RCC 7860 (cell line): Measurements from ENCODE around the gene NDUFB7.

Experiments
- DNase-seq: peaks from one replicate; pipeline ENCODE4 v3.0.0-alpha.2; 2015; ENCODE audit warnings: low spot score
- FAIRE-seq: peaks from 2 replicates; lab custom pipeline; 2012; peaks lifted over from hg19 to GRCh38; lab: Jason Lieb, UNC

NDUFB7 gene

DNA sequence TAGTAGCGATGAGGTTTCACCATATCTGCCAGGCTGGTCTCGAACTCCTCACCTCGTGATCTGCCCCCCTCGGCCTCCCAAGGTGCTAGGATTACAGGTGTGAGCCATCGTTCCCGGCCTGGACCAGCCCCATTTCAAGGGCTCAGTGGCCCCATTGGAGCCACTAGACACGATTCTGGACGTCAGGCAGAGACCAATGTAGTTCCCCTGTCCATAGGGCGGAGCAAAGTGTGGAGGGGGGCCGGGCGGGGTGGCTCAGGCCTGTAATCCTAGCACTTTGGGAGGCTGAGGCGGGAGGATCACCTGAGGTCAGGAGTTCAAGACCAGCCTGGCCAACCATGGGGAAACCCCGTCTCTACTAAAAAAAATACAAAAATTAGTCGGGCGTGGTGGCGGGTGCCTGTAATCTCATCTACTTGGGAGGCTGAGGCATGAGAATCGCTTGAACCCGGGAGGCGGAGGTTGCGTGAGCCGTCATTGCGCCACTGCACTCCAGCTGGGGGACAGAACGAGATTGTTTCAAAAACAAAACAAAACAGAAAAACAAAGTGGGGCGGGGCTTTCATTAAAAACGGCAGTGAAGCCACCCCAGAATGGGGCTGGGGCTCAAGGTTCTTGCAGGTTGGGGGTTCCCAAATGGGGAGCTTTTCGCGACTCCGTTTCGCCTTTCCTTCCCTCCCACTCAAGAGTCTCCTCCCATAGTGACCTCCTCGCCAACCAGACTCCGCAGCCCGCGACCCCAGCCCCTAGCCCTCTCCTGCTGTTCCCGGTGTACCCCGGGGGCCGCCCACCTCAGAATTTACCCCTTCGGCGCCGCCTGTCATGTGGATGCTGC, 43.2 kb downstream of the NDUFB7 start:
- FAIRE-seq, result no peak

DNA sequence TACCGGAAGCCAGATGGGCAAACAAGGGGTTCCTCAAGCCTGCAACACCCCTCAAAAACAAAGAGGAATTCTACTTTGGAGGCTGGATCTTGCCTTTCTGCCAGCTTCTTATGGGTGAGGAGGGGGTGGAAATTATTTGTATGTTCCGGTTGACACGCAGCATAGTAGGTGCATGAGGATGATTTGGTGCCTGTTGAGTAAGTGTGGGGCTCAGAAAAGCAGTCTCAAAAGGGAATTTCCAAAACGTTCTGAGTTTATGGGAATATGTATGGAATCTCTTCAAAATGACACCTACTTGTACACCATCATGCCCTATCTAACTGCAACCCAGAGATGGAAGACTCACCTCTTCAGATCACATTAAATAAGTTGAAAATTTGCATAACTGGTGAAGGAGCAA, 45.4 kb downstream of the NDUFB7 start:
- no peak for DNase-seq
- no peak for FAIRE-seq

More for the DNA sequence above, 43.2 kb downstream of the NDUFB7 start:
- no peak for DNase-seq

DNA sequence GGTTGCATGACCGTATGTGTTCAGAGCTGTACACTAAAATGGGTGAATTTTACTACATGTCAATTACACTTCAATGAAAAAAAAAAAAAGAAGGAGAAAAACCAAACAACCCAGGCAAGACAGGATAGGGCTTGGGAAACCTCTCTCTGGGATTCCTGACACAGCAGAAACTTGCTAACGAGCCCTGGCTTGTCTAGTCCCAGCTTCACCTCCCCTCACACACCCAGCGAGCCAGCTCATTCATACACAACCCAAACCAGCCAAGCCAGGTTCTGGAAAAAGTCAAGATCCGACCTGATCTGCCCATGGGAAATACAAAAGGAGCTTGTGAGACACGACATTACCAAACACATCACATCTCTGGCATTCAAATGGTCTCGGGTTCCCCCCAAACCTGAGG, 46.1 kb downstream of the NDUFB7 start:
- FAIRE-seq, result no peak
- no peak for DNase-seq

DNA sequence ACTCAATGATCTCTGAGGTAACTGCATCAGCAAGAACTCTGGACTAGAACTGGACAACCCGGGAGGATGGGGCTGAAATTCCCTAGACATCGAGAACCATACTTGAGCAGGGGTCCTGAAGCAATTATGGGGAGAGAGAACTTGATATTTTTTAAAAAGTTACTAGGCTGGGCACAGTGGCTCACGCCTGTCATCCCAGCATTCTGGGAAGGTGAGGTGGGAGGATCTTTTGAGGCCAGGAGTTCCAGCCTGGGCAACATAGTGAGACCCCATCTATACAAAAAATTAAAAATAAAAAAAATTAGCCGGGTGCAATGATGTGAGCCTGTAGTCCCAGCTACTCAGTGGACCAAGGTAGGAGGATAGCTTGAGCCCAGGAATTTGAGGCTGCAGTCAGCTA, 51.3 kb downstream of the NDUFB7 start:
- FAIRE-seq, result no peak

DNA sequence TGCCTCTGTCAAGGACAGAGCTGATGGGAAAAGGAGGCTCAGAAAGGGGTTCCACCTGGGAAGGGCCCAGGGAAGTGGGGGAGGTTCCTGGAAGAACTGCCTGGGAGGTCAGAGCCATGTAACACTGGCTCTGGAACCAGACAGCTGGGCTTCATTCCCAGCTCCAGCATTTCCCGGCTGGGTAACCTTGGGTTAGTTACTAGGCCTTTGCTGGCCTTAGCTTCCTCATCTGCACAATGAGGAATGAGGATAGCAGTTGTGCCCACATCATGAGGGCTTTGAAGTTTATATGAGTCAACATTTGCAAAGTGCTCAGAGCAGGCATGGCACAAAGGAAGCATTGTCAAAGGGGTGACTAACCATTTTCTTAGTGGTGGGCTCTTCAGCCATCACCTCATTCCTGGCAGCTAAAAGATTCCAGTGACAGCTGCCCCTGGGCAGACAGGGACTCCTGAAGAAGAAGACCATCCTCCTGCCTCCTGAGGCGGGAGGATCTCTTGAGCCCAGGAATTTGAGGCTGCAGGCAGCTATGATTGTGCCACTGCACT, 51.9 kb downstream of the NDUFB7 start:
- peak; percentile 98 for DNase-seq

More for the DNA sequence above, 51.3 kb downstream of the NDUFB7 start:
- DNase-seq, result no peak

DNA sequence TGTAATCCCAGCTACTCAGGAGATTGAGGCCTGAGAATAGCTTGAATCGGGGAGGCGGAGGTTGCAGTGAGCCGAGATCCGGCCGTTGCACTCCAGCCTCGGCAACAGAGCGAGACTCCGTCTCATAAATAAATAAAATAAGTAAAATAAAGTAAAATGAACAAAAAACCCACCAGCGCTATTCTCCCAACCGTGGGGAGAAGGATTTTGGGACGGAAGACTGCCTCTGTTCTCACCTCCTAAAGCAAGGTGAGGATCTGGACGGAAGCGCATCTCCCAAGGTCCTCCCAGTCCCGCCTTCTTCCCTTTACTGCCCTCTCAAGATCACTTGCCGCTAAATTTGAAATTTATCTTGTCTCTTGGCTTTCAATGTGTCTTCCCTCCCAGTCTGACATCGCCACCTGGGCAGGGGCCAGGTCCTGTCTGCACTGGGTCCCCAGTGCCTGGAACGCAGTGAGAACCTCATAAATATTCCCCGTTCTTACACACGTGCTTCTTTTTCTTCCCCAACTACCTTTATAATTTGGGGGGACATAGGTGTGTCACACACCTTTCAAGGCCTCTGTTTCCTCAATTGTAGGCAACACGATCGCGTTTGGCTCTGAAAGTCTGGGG, 52.5 kb downstream of the NDUFB7 start:
- DNase-seq (no peak), FAIRE-seq (no peak)

More for the DNA sequence above, 51.9 kb downstream of the NDUFB7 start:
- peak; percentile 76 for FAIRE-seq

DNA sequence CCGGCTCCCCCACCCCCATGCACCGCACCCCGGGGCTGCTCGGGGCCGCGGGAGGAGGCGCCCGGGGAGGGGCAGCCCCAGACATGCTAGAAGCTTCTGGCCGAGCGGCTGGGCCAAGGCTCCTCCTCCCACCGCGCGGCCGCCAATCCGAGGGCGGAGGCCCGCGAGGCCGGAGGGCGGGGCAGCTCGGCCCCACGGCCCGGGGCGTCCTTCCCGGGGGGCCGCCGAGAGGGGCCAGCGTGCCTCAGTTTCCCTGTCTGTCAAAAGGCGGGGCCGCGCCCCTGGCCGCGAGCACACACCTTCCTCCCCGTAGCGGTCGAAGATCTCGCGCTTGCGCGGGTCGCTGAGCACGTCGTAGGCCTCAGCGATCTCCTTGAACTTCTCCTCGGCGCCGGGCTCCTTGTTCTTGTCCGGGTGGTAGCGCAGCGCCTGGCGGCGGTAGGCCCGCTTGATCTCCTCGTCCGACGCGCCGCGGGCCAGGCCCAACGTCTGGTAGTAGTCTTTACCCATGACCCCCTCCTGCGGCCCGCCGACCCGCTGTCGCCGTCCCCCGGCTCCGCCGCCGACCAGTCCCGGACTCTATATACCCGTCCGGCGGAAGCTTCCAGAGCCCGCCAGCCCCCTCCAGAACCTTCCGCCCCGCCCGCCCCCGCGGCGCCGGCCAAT, 53.9 kb downstream of the NDUFB7 start, which contains the start of gene DNAJB1:
DNAJB1 (minus strand) TSS at position 558 of the 666 bp plus-strand sequence; CDS start at position 510, 48 bp downstream.
- DNase-seq (peak; percentile 61), FAIRE-seq (no peak)

DNA sequence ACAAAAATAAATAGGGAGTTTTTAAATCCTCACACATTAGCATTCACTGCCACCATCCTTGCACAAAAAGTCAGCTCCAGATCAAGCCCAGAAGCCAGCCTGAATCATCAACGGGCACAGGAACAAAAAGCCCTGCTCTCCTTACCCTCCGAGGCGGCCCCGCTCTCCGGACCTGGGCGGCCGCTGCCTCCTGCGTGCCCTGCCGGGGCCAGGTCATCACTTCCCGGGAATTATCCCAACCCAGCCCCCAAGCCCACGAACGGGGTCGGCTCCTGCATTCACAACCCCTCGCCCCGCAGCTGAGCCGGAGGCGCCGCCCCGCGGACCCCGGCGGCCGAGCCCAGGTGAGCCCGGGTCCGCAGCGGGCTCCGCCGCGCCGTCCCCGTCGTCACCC, 54.4 kb downstream of the NDUFB7 start:
- DNase-seq, result no peak
- FAIRE-seq, result no peak

DNA sequence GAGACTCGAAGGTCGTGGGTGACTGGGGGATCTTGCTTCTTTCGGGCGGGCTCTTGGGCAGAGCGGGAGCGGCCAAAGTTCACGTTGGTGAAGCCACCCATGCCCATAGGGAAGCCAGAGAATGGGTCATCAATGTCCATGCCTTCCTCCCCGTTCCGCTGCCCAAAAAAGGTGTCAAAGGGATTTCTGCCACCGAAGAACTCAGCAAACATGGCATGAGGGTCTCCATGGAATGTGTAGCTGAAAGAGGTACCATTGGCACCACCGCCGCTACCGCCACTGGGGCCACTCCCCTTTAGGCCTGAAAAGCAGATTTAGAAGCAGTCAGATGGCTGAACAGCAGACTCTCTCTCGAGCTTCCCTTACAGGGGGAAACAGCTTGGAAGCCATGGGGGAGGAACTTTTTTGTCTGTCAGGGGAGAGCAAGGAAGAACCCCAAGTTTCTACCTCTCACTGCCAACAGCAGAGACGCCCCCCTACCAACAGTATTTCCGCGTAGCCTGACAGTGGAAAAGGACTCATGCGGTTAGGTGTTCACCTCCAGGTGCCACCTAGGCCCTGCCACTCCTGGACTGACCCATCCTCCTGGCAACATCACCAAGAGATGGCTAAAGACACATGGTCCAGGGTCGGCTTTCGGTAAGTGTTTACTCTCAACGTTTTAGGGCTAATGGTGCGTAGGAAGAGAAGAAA, 55.0 kb downstream of the NDUFB7 start:
- DNase-seq (no peak), FAIRE-seq (no peak)
